WI38 (cell line): ENCODE data around the gene PEMT.

Experiments
- H3K4me3 ChIP-seq: 2 replicates; pipeline ENCODE4 v1.5.1; 2011; ENCODE audit warnings: low read depth, mild to moderate bottlenecking, control low read depth, low read length
- TF ChIP-seq, protein P1 (sequence below): IDR thresholded peaks from 2 replicates; pipeline ENCODE4 v1.5.1; 2012; ENCODE audit warnings: low read depth, mild to moderate bottlenecking, control low read depth, low read length

PEMT gene

DNA sequence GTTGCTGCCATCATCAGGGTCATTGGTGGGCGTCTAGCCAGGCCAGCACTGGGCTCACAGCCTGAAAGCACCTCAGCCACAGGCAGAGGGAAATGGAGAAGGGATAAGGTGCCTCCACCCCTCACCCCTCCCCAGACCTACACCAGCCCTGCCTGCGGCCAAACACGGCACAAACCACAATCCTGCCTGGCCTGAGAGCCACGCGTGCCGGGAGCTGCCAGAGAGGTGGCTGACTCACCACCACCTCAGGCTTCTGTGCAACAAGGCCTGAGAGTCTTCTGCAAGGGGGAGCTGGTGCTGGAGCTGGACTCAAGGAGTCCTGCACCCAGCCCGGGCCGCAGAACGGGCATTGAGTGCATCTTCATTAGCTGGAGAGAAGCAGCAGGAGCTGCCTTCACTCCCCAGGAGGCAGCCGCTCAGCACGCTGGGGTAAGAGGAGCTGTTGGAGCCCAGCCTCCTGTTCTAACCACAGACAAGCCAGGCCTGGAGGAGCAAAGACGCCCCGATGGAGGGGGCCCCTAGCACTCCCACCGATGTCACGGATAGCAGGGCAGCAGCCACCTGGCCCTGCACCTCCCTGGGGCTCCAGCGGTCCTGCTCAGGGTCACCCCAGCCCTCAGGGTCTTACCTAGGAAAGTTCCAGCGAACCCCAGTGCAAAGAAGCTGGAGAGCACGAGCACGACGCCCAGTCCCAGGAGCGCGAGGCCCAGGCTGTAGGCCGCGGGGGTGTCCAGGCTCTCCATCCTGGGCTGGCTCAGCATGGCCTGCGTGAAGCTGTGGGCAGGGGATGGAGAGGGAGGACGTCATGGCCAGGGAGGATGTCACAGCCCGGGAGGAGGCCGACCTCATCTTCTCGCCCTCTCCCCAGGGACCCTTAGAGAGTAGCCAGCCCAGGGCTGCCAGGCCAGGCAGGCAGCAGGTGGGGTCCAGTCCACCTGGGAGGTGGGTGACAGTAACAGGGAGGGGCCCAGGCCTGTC, 79.3 kb downstream of the PEMT start:
- TF ChIP-seq, protein P1, sequence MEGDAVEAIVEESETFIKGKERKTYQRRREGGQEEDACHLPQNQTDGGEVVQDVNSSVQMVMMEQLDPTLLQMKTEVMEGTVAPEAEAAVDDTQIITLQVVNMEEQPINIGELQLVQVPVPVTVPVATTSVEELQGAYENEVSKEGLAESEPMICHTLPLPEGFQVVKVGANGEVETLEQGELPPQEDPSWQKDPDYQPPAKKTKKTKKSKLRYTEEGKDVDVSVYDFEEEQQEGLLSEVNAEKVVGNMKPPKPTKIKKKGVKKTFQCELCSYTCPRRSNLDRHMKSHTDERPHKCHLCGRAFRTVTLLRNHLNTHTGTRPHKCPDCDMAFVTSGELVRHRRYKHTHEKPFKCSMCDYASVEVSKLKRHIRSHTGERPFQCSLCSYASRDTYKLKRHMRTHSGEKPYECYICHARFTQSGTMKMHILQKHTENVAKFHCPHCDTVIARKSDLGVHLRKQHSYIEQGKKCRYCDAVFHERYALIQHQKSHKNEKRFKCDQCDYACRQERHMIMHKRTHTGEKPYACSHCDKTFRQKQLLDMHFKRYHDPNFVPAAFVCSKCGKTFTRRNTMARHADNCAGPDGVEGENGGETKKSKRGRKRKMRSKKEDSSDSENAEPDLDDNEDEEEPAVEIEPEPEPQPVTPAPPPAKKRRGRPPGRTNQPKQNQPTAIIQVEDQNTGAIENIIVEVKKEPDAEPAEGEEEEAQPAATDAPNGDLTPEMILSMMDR: no peak
- H3K4me3 ChIP-seq: no peak overlapping the region

DNA sequence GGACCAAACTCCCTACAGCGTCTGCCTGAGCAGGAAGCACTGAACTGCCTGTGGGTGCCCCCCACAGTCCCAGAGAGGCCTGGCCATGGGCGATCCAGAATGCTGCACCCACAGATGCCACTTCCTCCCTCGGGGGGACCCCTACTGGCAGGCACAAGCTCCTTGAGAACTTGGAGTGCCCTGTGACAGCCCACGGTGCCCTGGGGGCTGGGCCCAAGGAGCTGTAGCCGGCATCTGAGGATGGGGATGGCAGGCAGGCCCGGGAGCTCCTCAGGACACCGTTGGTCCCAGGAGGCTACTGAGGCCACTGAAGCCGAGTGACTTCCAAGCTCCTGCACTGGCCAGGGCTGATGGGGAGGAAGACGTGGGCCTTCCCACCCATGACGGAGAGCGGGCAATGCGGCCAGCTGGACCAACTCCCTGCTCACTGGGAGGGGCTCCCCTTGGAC, 80.2 kb downstream of the PEMT start:
- TF ChIP-seq, protein P1: no peak
- no peak overlapping the region for H3K4me3 ChIP-seq

DNA sequence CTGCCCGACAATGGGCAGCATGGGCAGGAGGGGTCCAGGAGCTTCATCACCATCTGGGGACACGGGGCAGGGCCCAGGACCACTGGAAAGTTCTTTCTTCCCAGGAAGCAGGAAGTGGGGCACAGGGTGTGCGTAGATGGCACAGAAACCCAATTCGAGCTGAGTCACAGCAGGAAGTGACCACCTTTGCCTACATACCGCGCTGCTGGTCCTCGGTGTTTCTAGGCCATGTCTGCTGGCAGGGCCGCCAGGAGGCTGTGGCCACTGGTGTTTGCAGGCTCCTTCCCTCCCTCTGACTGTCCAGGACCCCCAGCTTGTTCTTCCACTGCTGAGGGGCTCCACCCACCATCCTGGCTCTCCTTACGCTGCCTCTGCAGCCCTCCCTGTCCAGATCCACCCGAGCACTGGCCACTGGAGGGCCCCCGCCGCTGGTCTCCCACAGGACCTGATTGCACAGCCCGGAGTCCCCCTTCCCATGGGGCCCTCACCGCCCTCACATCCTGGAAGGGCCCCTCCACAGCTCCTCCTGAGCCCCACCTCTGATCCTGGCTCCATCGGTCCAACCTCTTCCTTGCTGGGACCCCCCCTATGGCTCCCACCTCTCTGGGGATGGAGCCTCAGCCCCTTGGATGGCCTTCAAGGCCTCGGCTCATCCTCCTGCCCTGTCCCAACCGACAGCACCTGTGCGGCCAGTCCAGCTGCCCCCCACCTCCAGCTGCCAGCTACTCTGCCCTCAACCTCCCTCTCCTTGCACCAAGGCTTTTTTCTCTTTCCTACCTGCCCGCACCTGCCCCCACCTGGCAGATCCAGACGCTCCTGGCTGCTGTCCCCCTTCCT, 80.8 kb downstream of the PEMT start:
- H3K4me3 ChIP-seq: no peak overlapping the region
- TF ChIP-seq, protein P1: no peak

DNA sequence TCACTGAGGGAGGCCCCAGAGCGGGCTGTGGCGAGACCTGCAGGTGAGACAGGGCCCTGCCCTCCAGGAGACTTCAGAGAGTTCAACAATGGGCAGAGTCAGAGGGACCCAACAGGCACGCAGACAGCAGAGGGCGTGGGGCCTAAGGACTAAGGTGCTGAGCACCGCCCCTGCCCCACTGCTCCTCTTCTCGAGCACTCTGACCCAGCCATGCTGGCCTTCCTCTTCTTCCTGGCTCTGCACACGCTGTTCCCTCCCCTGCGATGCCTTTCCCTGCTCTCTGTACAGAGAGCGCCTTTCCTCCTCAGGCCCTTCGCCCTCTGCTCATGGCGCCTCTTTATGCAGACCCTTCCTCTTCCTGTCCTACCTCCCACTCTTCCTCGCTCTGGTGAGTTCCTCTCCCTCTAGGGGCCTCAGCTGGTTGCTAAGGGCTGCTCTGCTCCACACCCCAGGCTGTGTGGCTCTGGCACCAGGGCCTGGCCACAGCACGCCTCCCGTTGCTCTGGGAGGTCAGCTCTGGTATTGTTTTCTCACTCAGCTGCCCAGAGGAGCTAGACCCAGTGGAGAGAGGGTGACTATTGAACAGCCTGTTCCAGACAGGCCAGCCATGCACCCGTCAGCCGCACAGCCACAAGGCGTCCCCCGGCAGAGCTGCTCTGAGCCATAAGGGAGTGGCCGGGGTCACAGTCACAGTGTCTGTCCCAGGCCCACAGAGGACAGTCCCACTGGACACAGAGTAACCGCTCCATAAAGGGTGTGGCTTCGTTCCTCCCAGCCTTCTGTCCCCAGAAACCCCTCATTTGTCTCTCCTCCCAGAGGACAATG, 81.7 kb downstream of the PEMT start:
- TF ChIP-seq, protein P1: no peak
- no peak overlapping the region for H3K4me3 ChIP-seq

DNA sequence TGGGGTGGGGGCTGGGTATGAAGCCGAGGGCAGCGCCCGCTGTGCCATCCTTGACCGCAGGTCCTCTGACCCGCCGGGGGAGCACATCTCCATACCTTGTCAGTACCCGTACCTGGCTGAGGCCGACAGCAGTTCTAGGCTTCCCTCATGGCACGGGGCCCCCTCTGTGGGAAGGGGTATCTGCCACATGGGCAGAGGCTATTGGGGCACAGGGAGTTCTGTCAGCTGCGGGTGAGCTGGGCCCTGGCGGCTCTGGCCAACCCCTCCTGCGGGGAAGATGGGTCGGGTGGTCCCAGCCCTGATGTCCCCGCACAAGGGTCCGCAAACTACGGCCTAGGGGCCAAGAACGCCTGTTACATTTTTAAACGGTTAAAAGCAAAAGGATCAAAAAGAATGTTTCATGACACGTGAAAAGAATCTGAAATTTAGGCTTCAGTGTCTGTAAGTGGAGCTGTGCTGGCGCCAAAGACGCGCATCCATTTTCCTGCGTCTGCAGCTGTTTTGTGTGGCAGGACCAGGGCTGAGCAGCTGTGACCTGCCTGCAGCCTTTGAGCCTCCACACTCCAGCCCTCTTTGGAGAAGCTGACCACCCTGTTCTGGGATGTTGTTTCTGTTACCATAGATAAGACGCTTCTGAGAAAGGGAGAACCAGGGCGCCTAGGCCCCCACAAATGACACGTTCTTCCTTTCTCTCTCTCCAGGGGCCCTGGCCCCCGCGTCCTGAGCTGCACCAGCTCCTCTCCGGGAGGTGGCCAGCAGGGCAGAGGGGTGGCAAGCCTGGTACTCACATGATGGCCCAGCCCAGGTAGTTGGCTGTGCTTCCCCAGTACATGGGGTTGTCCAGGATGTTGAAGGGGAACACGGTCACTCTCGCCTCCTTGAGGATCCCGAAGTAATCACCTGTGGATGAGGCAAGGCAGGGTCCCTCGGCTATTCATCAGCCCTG, 82.6 kb downstream of the PEMT start:
- H3K4me3 ChIP-seq: no peak overlapping the region
- TF ChIP-seq, protein P1: no peak

DNA sequence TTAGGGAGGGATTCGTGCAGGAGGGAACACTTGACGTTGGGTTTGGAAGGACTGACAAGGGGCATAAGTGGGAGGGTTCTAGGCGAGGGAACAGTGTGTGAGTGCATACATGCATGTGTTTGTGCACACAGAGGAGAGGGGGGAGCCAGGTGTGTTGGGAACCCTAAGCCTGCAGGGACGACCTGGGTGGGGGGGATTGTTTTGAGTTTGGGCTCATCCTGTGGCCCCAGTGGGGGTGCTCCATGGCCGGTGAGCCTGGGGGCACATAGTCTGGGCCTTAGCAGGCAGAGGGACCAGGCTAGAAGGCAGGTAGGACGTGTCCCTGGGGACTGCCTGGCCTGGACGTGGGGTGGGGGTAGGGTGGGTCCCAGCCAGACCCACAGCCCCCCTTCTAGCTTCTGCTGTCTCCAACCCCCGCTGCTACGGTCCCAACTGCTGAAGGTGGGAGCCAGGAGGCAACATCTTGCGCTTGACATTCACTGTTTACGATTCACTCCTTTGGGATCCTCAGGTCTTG, 83.4 kb downstream of the PEMT start:
- TF ChIP-seq, protein P1: no peak
- no peak overlapping the region for H3K4me3 ChIP-seq
